HG03196 (cell line): Measurements from ENCODE around the gene DNAH14.

Source experiments
- ATAC-seq: cut with Tn5 transposase; IDR thresholded peaks from one replicate; pipeline ENCODE4 v1.9.1; 2021; ENCODE audit not compliant: unreplicated experiment

DNAH14 gene

DNA sequence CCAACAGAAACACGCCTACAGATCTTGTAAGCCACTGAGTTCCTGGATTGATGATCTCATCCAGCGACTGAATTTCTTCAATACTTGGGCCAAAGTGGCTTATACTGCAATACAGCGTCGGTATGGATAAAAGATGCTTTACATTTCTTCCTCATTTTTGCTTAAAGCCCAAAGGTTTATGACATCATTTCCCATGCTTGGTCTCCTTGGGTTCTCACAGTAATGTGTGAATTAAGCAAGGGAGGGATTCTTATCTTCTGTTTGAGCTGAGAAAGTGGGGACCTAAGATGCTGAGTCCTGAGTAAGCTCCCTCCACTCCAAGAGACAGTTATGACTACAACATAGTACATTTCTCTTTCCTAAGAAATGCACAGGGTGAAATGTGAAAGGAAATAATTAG is 458.9 kb downstream of the DNAH14 start:
- ATAC-seq: no peak

DNA sequence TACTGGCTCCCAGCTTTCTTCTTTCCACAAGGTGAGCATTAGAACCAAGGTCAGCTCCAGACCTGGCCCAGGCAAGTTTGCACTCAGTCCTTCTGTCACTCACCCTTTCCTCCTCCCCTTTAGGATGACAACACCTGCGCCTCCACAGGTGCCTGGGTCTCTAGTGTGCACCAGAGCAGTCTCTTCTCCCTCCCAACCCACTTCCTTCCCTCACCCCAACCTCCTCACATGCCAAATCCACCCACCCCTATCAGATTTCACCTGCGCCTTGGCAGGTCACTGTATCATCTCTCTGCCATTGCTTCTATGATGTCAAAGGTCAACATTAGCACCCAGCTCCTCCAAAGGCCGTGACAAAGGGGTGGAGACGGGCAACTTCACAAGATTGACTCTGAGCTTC is 460.4 kb downstream of the DNAH14 start:
- ATAC-seq: no peak

DNA sequence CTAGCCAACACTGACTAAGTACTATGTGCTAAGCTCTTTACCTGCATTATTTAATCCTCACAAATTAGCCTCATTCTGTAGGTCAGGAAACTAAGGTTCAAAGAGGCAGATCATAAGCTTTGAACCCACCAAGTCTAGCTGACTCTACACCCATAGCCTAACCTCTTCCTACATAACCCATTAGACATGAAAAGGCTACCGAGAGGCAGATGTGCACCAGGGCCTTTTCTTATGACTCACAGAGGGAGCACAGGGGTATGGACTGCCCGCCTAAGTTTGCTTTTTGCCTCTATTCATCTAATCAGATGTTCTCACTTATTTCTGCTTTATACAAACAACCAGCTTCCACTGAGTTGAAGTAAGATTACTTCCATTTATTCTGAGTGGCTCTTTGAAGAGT is 466.9 kb downstream of the DNAH14 start:
- no peak for ATAC-seq

DNA sequence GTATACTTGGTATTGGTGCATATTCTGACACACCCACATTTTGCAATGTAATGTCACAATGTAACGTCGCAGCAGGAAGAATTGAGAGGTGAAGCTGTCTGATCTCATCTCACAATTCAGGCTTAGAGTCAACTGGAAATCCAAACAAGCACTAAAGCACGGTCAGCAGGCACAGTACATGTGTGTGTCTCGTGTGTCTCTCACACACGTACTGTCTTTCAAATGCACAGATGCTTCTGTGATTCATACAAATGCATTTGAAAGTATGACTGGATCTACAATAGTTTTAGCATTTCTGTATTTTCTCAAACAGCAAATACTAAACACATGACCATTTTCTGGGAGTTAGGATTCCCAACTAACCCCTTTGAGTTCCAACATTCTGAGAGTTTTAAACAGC is 471.5 kb downstream of the DNAH14 start:
- no peak for ATAC-seq

DNA sequence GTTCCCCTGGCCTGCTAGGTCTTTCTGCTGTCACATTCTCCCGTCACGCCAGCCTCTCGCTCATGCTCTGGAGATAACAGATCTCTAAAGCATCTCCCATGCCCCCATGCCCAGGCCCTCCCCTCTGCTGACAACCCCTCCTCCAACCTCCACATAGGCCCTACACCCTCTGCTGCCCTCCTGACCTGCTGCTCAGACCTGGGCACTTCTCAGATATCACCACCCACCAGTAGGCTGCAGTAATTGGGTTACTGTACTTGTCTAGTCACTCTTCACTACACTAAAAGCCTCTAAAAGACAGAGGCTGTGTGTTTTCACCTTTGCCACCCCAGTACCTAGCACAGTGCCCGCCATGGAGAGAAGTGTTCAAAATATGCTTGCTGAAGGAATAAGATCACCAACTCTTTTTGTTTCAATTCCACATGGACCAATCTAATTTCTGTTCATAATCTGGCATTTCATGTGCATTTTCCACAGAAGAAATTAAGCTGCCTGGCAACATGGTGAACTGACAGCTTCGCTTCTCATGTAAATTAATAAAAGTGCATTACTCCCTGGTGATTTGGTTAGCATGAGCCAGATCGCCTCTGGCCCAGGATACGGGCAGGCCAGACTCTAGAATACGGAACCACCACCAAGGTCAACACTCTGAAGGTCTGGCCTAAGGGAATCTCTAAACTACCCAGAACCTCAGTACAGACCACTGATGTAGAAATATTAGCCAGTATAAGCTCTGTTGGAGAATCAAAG is 477.7 kb downstream of the DNAH14 start:
- ATAC-seq: no peak

DNA sequence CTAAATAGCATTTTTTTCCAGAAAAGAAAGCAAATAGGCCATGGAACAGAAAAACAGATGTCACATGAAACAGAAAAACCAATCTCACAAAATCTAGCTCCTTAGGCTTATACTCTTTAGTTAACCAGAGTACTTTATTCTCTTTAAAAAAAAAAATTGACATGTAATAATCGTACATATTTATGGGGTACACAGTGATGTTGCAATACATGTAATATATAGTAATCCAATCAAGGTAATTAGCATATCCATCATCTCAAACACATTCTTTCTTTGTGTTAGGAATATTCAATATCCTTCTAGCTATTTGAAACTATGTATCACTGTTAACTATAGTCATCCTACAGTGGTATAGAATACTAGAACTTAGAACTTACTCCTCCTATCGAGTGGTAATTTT is 478.3 kb downstream of the DNAH14 start:
- no peak for ATAC-seq

DNA sequence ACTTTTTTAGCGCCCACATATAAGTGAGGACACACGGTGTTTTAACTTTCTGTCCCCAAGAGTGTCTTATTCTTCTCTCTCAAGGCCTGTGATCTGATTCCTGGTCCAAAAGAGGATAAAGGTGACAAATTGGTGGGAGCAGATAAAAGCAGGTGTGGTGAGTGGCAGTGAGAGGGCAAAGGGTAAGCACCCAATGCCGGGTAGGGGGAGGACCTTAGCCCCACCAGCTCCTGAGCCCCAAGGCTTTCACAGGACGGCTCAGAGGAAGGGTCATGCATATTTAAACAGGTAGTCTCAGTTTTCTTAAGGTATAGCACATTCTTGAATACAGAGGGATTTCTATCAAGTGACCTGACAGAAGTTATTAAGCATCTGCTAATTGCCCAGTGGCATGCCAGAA is 478.8 kb downstream of the DNAH14 start:
- no peak for ATAC-seq

DNA sequence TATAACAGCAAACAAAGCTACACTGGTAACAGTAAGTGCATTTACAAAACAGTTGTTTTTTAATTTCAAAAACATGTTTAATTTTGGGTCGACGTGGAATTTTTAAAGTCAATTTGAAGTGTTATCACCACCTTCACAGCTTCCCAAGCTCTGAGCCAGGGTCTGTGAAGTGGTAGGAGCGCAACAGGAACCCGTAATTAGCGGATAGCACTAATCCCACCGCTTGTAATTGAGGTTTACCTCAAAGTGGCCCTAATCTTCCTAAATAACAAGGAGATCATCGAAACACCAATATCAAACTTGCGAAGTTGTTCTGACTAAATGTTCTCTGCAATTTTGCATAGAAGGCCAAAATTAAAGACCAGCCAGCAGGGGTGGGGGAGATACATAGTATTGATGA is 479.6 kb downstream of the DNAH14 start:
- ATAC-seq: no peak

DNA sequence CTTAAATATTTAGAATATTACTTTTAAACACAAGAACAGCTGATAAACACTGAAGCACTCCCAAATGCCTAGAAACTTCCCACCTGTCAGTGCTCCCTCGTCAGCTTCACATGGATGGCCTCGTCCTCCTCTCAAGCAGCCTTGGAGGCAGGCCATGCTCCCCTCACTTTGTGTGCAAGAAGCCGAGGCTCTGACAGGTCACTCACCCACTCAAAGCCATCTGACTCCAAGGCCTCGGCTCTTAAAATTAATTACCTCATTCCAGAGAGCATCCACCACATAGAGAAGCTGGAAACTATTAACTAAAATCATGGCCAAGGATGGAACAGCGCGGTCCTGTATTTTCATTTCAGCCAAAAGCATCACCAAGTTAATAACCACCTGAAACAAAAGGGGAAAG is 480.6 kb downstream of the DNAH14 start:
- no peak for ATAC-seq

DNA sequence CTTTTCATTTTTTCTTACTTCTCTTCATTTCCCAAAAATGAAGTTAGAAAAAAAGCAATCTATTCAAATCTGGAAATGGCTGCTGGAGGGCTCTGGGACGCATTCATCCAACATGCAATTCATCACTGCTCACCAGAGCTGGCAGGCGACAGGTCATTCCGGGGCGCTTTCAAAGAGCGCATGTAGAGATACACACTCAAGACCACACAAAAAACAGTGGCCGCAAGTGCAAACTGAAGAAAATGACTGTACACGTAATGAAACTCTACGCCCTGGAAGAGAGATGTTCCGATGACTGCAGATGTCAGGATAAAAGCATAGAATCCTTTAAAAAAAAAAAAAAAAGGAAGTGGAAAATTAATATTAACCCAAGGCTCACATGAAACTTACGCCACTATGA is 482.8 kb downstream of the DNAH14 start:
- ATAC-seq: no peak

DNA sequence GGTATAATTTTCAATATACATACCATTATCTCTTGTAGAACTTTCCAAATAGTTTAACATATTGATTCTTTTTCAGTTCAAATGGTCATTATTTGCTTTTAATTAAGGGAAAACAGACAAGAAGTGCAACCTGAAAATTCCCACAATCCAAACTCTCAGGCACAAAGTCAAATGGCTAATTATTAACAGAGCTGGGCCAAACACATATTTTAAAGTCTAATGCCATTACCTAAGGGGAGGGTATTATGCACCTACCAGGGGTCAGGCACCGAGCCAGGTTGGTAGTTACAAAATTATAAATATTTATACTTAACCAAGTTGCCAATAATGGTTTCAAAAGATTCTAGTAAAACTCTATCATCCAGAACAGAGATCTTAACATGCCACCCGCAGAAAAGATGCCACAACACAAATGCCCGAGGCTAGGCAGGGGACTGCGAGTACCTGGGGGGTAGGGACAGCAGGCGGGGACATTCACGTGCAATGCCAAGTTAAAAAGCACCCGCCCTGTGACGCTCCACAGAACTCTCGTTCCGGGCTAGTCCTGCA is 483.4 kb downstream of the DNAH14 start:
- ATAC-seq: no peak

DNA sequence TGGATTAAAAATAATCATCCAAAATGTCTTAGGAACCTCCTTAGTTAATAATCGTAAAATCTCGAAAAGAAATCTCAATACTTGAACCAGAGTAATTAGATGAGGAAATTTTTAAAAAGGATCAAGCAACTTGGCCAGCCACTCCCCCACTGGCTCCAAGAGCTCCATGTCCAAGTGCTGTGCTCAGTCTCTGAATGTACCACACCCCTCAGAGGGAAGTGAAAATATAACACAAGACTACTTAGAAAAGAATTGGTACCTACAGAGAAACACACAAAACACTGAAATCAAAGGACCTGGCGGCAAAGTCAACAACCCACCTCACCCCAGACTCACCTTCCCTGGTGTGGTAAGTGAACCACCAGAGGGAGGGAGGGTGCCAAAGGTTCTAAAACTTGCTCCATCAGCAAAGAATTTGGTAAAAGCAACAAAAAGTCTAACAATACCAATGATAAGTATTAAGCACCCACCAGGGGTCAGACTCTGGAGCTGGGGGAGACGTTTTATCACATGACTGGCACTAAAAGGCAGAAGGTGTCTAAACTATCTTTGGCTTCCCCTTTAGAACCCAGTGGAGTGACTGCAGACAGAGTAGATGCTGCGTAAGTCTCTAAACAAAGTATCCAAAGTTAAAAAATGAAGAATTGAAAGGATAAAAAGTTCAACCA is 484.4 kb downstream of the DNAH14 start:
- no peak for ATAC-seq

DNA sequence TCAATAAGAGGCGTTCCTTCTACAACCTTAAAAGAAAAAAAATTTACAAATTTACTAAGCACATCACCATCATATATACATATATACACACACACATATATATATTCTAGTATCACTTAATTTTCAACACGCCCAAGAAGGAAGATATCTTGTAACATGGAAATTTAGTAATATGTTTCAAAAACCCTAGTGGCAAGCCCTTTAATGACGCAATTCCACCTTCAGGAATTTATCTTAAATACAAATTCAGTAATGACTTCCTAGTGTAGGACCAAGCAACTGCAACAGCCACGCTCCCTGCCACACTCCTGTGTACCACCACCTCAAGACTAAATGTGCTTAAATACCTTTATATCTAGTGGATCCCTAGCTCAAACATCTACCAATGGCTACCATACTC is 485.8 kb downstream of the DNAH14 start:
- no peak for ATAC-seq

DNA sequence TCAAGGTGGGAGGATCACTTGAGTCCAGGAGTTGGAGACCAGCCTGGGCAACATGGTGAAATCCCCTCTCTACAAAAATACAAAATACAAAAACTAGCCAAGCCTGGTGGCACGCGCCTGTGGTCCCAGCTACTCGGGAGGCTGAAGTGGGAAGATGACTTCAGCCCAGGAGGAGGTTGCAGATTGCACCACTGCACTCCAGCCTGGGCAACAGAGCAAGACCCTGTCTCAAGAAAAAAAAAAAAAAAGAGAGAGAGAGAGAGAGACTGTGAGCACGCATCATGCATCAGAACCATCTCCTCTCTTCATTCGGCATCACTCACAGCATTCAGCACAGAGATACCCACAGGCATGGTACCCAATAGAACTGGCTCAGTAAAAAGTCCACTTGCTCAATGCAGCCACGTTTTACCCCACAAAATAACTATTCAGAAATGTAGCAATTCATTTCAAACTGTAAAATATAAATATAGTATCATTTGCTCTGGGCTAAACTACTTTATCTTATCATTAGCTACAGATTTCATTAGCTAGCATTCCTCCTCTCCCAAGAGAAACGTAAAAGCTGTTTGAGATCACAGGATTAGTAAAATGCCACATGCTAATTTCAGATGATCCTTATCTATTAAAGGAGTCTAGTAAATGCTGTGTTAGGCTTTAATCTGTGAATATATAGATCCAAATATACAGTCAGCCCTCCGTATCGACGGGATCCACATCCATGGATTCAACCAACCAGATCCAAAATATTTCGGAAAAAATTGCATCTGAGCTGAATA is 486.7 kb downstream of the DNAH14 start:
- no peak for ATAC-seq

DNA sequence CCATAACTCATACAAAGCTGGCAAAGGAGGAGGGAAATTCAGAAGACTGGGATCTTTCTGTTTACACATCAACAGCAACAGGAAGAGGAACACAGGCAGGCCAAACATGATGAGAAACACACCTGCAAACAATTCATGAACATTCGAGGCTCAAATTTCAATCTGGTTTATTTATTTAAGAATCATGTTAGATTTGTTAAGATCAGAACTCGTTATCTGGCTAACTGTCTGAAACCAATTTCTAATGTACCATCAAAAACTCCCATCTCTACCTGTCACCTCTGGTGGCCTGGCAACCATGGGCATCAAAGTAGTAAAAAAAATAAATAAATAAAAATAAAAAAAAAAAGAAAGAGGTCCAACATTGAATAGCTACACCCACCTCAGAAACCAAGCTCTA is 488.6 kb downstream of the DNAH14 start:
- no peak for ATAC-seq

DNA sequence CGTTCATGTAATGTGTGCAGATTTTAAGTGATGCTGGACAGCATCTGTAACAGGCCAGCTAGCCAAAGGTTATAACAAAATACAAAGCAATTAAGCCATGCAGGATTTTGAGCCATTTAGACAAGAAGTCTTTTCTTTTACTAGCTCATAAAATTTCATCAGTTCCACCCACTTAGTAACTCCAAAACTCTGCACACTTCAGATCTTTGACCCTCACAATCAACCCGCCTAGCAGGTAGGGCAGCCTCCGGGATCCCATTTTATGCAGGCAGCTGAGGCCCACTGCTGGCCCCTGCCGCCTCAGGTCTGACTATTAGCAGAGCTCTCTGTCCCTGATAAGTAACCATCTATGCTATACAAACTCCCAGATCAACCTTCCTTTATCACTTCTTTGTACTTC is 489.1 kb downstream of the DNAH14 start:
- ATAC-seq: no peak

DNA sequence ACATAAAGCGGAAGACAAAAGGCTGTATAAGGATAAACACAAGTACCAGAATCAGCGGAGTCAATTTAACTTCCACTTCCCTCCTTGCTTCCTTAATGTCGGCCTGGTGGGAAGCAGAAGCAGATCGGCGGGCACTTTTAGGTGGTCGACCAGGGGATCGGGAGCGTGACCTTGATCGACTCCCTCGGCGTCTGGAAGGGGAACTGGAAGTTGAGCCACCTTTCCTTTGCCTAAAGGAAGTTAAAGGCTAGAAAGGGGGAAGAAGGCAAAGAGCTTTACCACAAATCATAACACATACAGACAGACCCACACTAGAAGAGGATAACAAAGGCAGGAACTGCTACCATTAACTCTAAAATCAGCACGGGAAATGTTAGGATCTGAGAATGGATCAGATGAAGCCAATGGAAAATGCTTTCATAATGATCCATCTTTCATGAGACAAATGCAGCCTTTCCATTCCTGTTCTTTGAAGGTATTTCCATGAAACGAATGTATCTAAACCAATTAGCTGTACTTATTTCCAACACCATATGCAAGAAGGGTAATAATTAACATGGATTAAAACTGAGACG is 492.6 kb downstream of the DNAH14 start:
- no peak for ATAC-seq

DNA sequence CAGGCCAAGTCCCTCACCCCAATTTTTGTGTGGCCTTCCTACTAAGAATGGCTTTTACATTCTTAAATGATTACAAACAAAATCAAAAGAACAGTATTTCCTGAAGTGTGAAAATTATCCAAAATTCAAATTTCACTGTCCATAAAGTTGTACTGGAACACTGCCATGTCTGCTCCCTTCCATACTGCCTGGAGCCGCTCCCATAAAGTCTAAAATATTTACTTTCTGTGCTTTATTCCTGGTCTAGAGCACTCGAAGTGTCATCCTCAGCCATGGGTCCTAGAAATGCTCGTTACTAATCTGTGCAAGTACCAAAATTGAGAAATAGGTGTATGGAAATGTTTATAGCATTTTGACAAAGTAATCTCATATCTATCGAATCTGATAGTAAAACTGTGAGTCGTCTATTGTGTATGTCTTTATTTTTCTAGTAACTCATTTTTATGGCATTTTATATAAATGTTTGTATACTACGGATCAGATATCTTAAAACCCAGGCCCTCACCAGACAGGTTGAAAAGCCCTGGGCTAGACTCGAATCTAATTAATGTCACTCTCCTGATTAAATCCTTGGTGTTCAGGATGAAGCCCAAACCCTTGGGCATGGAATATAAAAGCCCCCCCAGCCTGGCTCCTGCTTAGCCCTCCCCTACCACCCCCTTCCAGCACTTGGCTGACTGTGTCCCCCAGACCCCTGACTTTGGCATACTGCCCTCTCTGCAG is 493.5 kb downstream of the DNAH14 start:
- no peak for ATAC-seq

DNA sequence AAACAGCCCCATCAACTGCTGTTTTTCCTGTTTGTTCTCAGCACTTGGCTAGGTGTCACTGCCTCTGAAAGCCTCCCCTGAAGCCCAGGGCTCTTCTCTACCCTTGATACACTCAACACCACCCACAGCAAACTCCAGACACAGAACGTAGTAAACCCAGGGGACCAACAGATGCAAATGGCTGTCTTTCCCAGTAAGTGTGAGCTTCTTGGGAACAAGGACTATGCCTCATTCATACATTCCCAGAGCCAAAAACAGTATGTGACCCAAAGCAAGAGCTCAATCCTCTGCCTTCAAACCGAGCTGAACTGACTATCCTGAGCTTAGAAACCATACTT is 494.0 kb downstream of the DNAH14 start:
- ATAC-seq: no peak

DNA sequence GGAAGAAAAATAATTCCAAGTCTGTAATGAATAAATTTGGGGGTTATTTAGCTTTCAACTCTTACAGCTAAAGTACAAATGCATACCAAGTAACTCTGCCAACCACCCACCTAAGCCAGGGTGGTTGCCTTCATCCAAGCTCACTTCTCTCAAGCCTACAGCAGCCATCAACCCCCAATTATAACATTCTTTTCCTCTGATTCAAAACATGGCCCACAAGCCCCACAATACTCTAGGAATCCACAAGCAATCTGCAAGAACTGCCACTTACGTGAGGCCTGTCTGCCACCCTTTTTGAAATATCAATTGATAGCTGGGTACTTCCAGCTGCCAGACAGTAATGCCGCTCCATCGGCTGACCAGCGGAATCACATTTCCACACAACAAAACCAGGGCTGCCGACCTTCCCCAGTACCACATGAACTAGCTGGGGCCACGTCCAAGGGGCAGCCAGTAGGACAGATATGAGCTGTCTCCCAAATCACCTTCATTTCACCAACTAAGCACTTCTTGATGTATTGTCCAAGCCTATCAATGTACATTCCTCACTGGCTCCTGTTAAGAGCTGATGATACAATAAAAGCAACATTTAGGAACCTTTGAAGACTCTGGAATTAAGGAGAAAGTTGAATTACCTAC is 495.2 kb downstream of the DNAH14 start:
- no peak for ATAC-seq
